ENCODE results near the gene OR13C5.

Gene OR13C5

DNA sequence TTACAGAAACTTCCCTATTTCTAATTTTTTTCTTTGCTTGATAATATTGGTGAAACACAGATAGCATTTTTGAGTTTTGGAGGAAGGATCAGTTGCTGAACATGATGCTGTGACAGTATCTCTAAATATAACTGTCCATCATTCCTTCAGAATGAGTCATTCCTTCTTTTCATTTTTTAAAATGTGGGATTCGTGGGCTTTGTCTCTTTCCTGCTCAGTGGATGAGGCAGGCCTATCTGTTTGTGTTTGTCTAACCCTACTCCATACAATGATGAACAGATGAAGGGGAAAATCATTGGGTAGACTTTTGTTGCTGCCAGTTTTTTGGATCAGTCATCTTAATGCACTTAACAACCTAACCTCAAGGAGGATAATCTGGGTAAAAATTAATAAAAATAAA is 46.0 kb downstream of the OR13C5 start:
- no peak for DNase-seq (ENCODE audit: low spot score)
